ENCODE measurements around the gene UGT1A8. TPM values are rescaled to one million over a fixed set of nuclear protein-coding genes. Genes with fewer than 3 reads are reported as not detected.
A peak's percentile ranks its signal among the peaks of the same experiment; 100 is the strongest.

The UGT1A8 gene
- total RNA-seq, 4 donors from 2014 or later = not detected

GRCh38 chr2:233803292-233803911 lies 186.0 kb downstream of the UGT1A8 start:
- peaks cover 0 to 12% (median 0%) of the 10 kb centered on the region in 4 donors for H3K27me3 ChIP-seq
- H3K9me3 ChIP-seq = no peaks in the 10 kb centered on the region
- no peaks in the 10 kb centered on the region for H3K36me3 ChIP-seq
- DNase-seq (ENCODE audit: extremely low spot score) = no peak
- H3K4me1 ChIP-seq = no peaks in the 10 kb centered on the region
- H3K27ac ChIP-seq (replicated peaks in 1 of 4) = no peak overlapping the region
- TF ChIP-seq POLR2AphosphoS5 (IDR thresholded peaks at IDR 0.05) = no peak
- TF ChIP-seq EP300 (IDR thresholded peaks at IDR 0.05) = no peak
- TF ChIP-seq POLR2A (IDR thresholded peaks at IDR 0.05; ENCODE audit: low read depth) = no peak
- TF ChIP-seq, protein P1, sequence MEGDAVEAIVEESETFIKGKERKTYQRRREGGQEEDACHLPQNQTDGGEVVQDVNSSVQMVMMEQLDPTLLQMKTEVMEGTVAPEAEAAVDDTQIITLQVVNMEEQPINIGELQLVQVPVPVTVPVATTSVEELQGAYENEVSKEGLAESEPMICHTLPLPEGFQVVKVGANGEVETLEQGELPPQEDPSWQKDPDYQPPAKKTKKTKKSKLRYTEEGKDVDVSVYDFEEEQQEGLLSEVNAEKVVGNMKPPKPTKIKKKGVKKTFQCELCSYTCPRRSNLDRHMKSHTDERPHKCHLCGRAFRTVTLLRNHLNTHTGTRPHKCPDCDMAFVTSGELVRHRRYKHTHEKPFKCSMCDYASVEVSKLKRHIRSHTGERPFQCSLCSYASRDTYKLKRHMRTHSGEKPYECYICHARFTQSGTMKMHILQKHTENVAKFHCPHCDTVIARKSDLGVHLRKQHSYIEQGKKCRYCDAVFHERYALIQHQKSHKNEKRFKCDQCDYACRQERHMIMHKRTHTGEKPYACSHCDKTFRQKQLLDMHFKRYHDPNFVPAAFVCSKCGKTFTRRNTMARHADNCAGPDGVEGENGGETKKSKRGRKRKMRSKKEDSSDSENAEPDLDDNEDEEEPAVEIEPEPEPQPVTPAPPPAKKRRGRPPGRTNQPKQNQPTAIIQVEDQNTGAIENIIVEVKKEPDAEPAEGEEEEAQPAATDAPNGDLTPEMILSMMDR (IDR thresholded peaks at IDR 0.05) = no peak
- no peak overlapping the region for H3K4me3 ChIP-seq
- intact Hi-C loops (cut with DNase I) = no loop called here
- 89% methylated on average over 2 of the region's 2 CpGs for WGBS

DNA sequence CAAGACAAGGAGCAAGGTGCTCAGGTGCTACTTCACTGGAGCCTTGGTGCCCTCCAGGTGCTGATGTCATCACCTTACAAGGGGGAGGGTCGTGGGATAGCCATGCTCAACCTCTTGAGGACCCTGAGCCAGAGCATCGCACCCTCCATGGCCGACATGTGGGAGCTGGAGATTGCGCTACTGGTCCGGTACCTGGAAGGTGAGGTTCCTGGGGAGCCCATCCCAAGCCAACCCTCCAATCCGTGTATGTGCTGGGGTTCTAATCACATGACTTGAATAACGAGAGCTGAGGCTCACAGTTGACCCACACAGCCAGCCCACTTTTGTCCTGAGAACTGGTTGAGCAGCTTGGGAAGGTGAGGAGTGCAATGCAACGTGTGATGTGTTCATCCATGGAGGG lies 186.6 kb downstream of the UGT1A8 start:
- Histone ChIP-seq H3K27ac (replicated peaks in 1 of 4) (no peak overlapping the region), H3K9me3 (no peaks in the 10 kb centered on the region), H3K4me1 (no peaks in the 10 kb centered on the region), H3K36me3 (no peaks in the 10 kb centered on the region), H3K4me3 (no peak overlapping the region), H3K27me3 (peaks cover 0 to 16% (median 0%) of the 10 kb centered on the region in 4 donors)
- TF ChIP-seq, protein P1 (IDR thresholded peaks at IDR 0.05) = no peak
- TF ChIP-seq POLR2A (IDR thresholded peaks at IDR 0.05; ENCODE audit: low read depth) (no peak), EP300 (IDR thresholded peaks at IDR 0.05) (no peak), POLR2AphosphoS5 (IDR thresholded peaks at IDR 0.05) (no peak)
- peak; percentile 90 for DNase-seq (ENCODE audit: extremely low spot score)
- 46% methylated on average over 4 of the region's 8 CpGs for WGBS
- intact Hi-C loops (cut with DNase I) = no loop called here

DNA sequence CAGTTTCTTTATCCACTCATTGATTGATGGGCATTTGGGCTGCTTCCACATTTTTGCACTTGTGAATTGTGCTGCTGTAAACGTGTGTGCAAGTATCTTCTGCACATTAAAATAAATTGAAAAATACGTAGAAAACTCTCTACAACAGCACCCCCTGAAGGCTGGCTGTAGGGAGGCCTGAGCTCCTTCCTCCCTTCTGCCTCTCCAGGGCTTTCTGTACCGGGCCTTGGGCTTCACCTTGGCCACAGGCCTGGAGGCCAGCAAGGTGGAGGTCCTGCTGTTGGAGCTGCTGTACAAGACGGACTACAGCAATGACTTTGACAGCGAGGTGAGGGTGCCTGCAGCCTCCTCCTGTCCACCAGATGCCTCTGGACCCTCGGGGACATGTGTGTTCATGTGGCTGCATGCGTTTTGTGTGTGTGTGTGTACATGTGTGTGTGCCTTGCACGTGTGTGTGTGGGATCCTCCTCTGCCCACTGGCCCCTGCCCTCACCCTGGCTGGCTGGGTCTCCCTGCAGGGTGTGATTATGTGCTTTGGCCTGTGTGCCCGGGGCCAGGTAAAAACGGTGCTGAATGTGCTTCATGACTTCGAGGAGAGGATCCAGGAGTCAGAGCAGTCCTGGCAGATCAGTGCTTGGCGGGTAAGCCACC lies 189.9 kb downstream of the UGT1A8 start:
- H3K4me1 ChIP-seq = no peaks in the 10 kb centered on the region
- TF ChIP-seq EP300 (IDR thresholded peaks at IDR 0.05) (no peak), POLR2A (IDR thresholded peaks at IDR 0.05; ENCODE audit: low read depth) (no peak)
- TF ChIP-seq, protein P1 (IDR thresholded peaks at IDR 0.05) = no peak
- no peaks in the 10 kb centered on the region for H3K36me3 ChIP-seq
- H3K27ac ChIP-seq (replicated peaks in 1 of 4) = no peak overlapping the region
- H3K9me3 ChIP-seq = no peaks in the 10 kb centered on the region
- intact Hi-C loops (cut with DNase I) = no loop called here
- no peak overlapping the region for H3K4me3 ChIP-seq
- peaks cover 0 to 16% (median 0%) of the 10 kb centered on the region in 4 donors for H3K27me3 ChIP-seq
- DNase-seq (ENCODE audit: extremely low spot score) = no peak
- WGBS = 68% methylated on average over 8 of the region's 12 CpGs

DNA sequence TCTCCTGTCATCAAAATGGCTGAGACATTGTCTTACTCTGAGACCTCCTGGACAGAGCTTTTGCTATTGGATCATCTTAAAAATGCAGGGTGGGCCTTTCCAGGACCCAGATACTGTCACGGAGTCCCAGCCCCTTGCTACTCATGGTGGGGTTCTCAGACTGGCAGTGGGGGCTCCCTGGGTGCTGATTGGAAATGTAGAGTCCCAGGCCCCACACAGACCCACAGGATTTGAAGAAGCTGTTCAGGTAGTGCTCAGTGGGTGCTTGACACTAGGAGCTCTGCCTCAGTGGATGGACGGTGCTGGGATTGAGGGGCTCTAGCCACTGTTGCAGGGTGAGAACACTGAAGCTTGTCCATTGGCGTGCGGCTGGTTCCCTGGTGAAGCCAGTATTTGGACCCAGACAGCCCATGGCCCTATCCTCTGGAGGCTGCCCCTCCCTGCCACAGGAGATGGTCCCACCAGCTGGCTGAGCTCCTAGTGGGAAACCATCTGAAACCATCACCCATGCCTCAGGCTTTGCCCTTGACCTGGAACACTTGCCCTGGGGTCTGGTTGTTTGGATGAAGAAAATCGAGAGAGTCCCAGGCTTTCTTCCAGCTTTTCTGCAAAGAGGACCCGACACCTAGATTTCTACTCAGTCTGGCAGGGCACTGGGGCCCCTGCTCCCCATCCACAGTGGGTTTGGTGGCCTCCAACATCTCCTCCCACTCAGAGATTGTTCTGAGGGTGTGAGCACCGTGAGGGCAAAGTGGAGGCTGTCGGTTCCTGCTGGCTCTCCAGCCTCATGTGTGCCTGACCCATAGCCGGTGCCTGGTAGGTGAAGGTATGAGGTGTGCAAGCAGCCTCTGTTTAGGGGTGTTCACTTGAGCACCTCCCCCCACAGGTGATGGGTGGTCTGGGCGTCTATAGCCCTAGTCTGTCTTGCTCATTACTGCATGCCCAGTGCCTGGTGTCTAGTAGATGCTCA lies 190.8 kb downstream of the UGT1A8 start:
- intact Hi-C loops (cut with DNase I) = no loop called here
- H3K4me1 ChIP-seq = no peaks in the 10 kb centered on the region
- H3K4me3 ChIP-seq = no peak overlapping the region
- TF ChIP-seq POLR2AphosphoS5 (IDR thresholded peaks at IDR 0.05) (no peak), EP300 (IDR thresholded peaks at IDR 0.05) (no peak)
- TF ChIP-seq, protein P1 (IDR thresholded peaks at IDR 0.05) = no peak
- no peak for DNase-seq (ENCODE audit: extremely low spot score)
- WGBS = 62% methylated on average over 4 of the region's 10 CpGs
- no peaks in the 10 kb centered on the region for H3K9me3 ChIP-seq
- no peaks in the 10 kb centered on the region for H3K36me3 ChIP-seq
- peaks cover 0 to 16% (median 0%) of the 10 kb centered on the region in 4 donors for H3K27me3 ChIP-seq
- H3K27ac ChIP-seq (replicated peaks in 1 of 4) = no peak overlapping the region

Data from esophagus muscularis mucosa (tissue), 4 donors.